IPS-18a (cell line): ENCODE data around the gene VDR.

Experiments
- H3K27ac ChIP-seq: one replicate; pipeline ENCODE4 v1.5.1; 2013; ENCODE audit warnings: low read length
- H3K27me3 ChIP-seq: one replicate; pipeline ENCODE4 v1.6.1; 2013; ENCODE audit warnings: mild to moderate bottlenecking, low read length; ENCODE audit not compliant: control insufficient read depth, insufficient read depth
- H3K36me3 ChIP-seq: one replicate; pipeline ENCODE4 v1.6.1; 2013; ENCODE audit warnings: low read depth, low read length; ENCODE audit not compliant: control insufficient read depth
- H3K4me1 ChIP-seq: one replicate; pipeline ENCODE4 v1.6.1; 2013; ENCODE audit warnings: low read depth, low read length; ENCODE audit not compliant: control insufficient read depth
- H3K4me3 ChIP-seq: one replicate; pipeline ENCODE4 v1.5.1; 2013; ENCODE audit warnings: low read length
- H3K9ac ChIP-seq: one replicate; pipeline ENCODE4 v1.6.1; 2013; ENCODE audit warnings: mild to moderate bottlenecking, low read length, moderate library complexity
- H3K9me3 ChIP-seq: one replicate; pipeline ENCODE4 v1.6.1; 2013; ENCODE audit warnings: low read depth, low read length; ENCODE audit not compliant: control insufficient read depth

Gene VDR

GRCh38 chr12:47863985-47864384 is 40.8 kb downstream of the VDR start:
- Histone ChIP-seq H3K27me3 (no peaks in the 10 kb centered on the region), H3K36me3 (no peaks in the 10 kb centered on the region), H3K9ac (no peak overlapping the region), H3K9me3 (no peaks in the 10 kb centered on the region), H3K27ac (no peak overlapping the region), H3K4me1 (no peaks in the 10 kb centered on the region), H3K4me3 (no peak overlapping the region)

GRCh38 chr12:47863467-47863866 is 41.3 kb downstream of the VDR start:
- H3K27me3 ChIP-seq: no peaks in the 10 kb centered on the region
- no peaks in the 10 kb centered on the region for H3K4me1 ChIP-seq
- H3K9me3 ChIP-seq: no peaks in the 10 kb centered on the region
- H3K36me3 ChIP-seq: no peaks in the 10 kb centered on the region
- H3K9ac ChIP-seq: no peak overlapping the region
- no peak overlapping the region for H3K27ac ChIP-seq
- no peak overlapping the region for H3K4me3 ChIP-seq

GRCh38 chr12:47862881-47863280 is 41.9 kb downstream of the VDR start:
- Histone ChIP-seq H3K36me3 (no peaks in the 10 kb centered on the region), H3K27me3 (no peaks in the 10 kb centered on the region), H3K4me3 (no peak overlapping the region), H3K27ac (no peak overlapping the region), H3K9me3 (no peaks in the 10 kb centered on the region), H3K4me1 (no peaks in the 10 kb centered on the region), H3K9ac (no peak overlapping the region)

GRCh38 chr12:47862167-47862750 is 42.5 kb downstream of the VDR start:
- H3K4me3 ChIP-seq: no peak overlapping the region
- H3K9ac ChIP-seq: no peak overlapping the region
- H3K27ac ChIP-seq: no peak overlapping the region
- H3K27me3 ChIP-seq: no peaks in the 10 kb centered on the region
- H3K9me3 ChIP-seq: no peaks in the 10 kb centered on the region
- H3K36me3 ChIP-seq: no peaks in the 10 kb centered on the region
- no peaks in the 10 kb centered on the region for H3K4me1 ChIP-seq

- Histone ChIP-seq H3K9me3 (no peaks in the 10 kb centered on the region), H3K4me1 (no peaks in the 10 kb centered on the region), H3K27ac (no peak overlapping the region), H3K27me3 (no peaks in the 10 kb centered on the region), H3K9ac (no peak overlapping the region), H3K36me3 (no peaks in the 10 kb centered on the region), H3K4me3 (no peak overlapping the region)
These were observed 43.9 kb downstream of the VDR start for GRCh38 chr12:47860873-47861272.

- H3K9me3 ChIP-seq: no peaks in the 10 kb centered on the region
- H3K4me1 ChIP-seq: no peaks in the 10 kb centered on the region
- H3K27ac ChIP-seq: no peak overlapping the region
- no peak overlapping the region for H3K9ac ChIP-seq
- no peaks in the 10 kb centered on the region for H3K27me3 ChIP-seq
- no peaks in the 10 kb centered on the region for H3K36me3 ChIP-seq
- H3K4me3 ChIP-seq: no peak overlapping the region
These were observed 44.4 kb downstream of the VDR start for GRCh38 chr12:47860279-47860841.

GRCh38 chr12:47858511-47859266 is 46.1 kb downstream of the VDR start:
- Histone ChIP-seq H3K9ac (no peak overlapping the region), H3K27ac (no peak overlapping the region), H3K36me3 (no peaks in the 10 kb centered on the region), H3K27me3 (no peaks in the 10 kb centered on the region), H3K4me3 (no peak overlapping the region), H3K4me1 (no peaks in the 10 kb centered on the region), H3K9me3 (no peaks in the 10 kb centered on the region)

- Histone ChIP-seq H3K4me1 (no peaks in the 10 kb centered on the region), H3K9me3 (no peaks in the 10 kb centered on the region), H3K36me3 (no peaks in the 10 kb centered on the region), H3K27ac (no peak overlapping the region), H3K27me3 (no peaks in the 10 kb centered on the region), H3K9ac (no peak overlapping the region), H3K4me3 (no peak overlapping the region)
These were observed 47.8 kb downstream of the VDR start for GRCh38 chr12:47856721-47857575.

GRCh38 chr12:47856094-47856493 is 48.7 kb downstream of the VDR start:
- no peaks in the 10 kb centered on the region for H3K9me3 ChIP-seq
- no peaks in the 10 kb centered on the region for H3K27me3 ChIP-seq
- no peak overlapping the region for H3K4me3 ChIP-seq
- no peak overlapping the region for H3K9ac ChIP-seq
- no peak overlapping the region for H3K27ac ChIP-seq
- H3K4me1 ChIP-seq: no peaks in the 10 kb centered on the region
- no peaks in the 10 kb centered on the region for H3K36me3 ChIP-seq

- H3K9me3 ChIP-seq: no peaks in the 10 kb centered on the region
- no peaks in the 10 kb centered on the region for H3K4me1 ChIP-seq
- no peak overlapping the region for H3K27ac ChIP-seq
- H3K4me3 ChIP-seq: no peak overlapping the region
- H3K27me3 ChIP-seq: no peaks in the 10 kb centered on the region
- no peaks in the 10 kb centered on the region for H3K36me3 ChIP-seq
- H3K9ac ChIP-seq: no peak overlapping the region
These were observed 49.3 kb downstream of the VDR start for GRCh38 chr12:47855502-47855901.

- Histone ChIP-seq H3K4me3 (no peak overlapping the region), H3K27ac (no peak overlapping the region), H3K9ac (no peak overlapping the region), H3K36me3 (no peaks in the 10 kb centered on the region), H3K27me3 (no peaks in the 10 kb centered on the region), H3K9me3 (no peaks in the 10 kb centered on the region), H3K4me1 (peaks cover 3% of the 10 kb centered on the region)
These were observed 50.3 kb downstream of the VDR start for GRCh38 chr12:47854531-47854930.
